H9 (cell line): ENCODE measurements around the gene TRPM4. TPM values are rescaled to one million over a fixed set of nuclear protein-coding genes. Genes with fewer than 3 reads are reported as not detected.

Source experiments
- DNase-seq: peaks from one replicate; pipeline ENCODE4 v3.0.0-alpha.2; 2017
- H2AFZ ChIP-seq: one replicate; pipeline ENCODE4 v1.6.1; 2013; ENCODE audit warnings: mild to moderate bottlenecking, low read length, control low read depth, moderate library complexity
- H2AK5ac ChIP-seq: 2 replicates; pipeline ENCODE4 v1.6.1; 2013; ENCODE audit warnings: low read length, control low read depth, mixed read lengths; ENCODE audit not compliant: insufficient read length
- H2BK120ac ChIP-seq: one replicate; pipeline ENCODE4 v1.6.1; 2013; ENCODE audit warnings: low read depth, mild to moderate bottlenecking, low read length, control low read depth, inconsistent platforms; ENCODE audit not compliant: poor library complexity, severe bottlenecking
- H2BK12ac ChIP-seq: 2 replicates; pipeline ENCODE4 v1.6.1; 2013; ENCODE audit warnings: low read length, control low read depth, mixed read lengths, low read depth; ENCODE audit not compliant: insufficient read length
- H2BK15ac ChIP-seq: 2 replicates; pipeline ENCODE4 v1.6.1; 2013; ENCODE audit warnings: low read depth, low read length, control low read depth
- H2BK20ac ChIP-seq: one replicate; pipeline ENCODE4 v1.6.1; 2013; ENCODE audit warnings: low read depth, mild to moderate bottlenecking, low read length, control low read depth, inconsistent platforms; ENCODE audit not compliant: poor library complexity, severe bottlenecking
- H2BK5ac ChIP-seq: 2 replicates; pipeline ENCODE4 v1.6.1; 2013; ENCODE audit warnings: low read length, control low read depth, mixed read lengths; ENCODE audit not compliant: insufficient read length
- H3K14ac ChIP-seq: 2 replicates; pipeline ENCODE4 v1.6.1; 2013; ENCODE audit warnings: low read length, control low read depth; ENCODE audit not compliant: insufficient read depth
- H3K18ac ChIP-seq: 2 replicates; pipeline ENCODE4 v1.6.1; 2013; ENCODE audit warnings: low read depth, mild to moderate bottlenecking, mixed read lengths, low read length, control low read depth; ENCODE audit not compliant: insufficient read length
- H3K23ac ChIP-seq: 2 replicates; pipeline ENCODE4 v1.6.1; 2013; ENCODE audit warnings: low read length, control low read depth, mixed read lengths, low read depth; ENCODE audit not compliant: insufficient read length
- H3K23me2 ChIP-seq: 2 replicates; pipeline ENCODE4 v1.6.1; 2013; ENCODE audit warnings: low read depth, mild to moderate bottlenecking, mixed read lengths, low read length, control low read depth; ENCODE audit not compliant: insufficient read length, poor library complexity, severe bottlenecking
- H3K27ac ChIP-seq: 2 replicates; pipeline ENCODE4 v1.5.1; 2013; ENCODE audit warnings: low read length, control low read depth, mixed read lengths, low read depth; ENCODE audit not compliant: insufficient read length
- H3K27me3 ChIP-seq: 2 replicates; pipeline ENCODE4 v1.6.1; 2013; ENCODE audit warnings: low read length, control low read depth, inconsistent platforms; ENCODE audit not compliant: insufficient read depth
- H3K4ac ChIP-seq: 2 replicates; pipeline ENCODE4 v1.6.1; 2013; ENCODE audit warnings: low read depth, mild to moderate bottlenecking, control low read depth, inconsistent platforms, low read length, moderate library complexity
- H3K4me1 ChIP-seq: 2 replicates; pipeline ENCODE4 v1.6.1; 2013; ENCODE audit warnings: low read length, control low read depth, inconsistent platforms; ENCODE audit not compliant: insufficient read depth
- H3K4me2 ChIP-seq: 2 replicates; pipeline ENCODE4 v1.6.1; 2013; ENCODE audit warnings: low read length, control low read depth, mixed read lengths; ENCODE audit not compliant: insufficient read length, insufficient read depth
- H3K56ac ChIP-seq: 2 replicates; pipeline ENCODE4 v1.6.1; 2013; ENCODE audit warnings: low read depth, mild to moderate bottlenecking, mixed read lengths, low read length, control low read depth; ENCODE audit not compliant: insufficient read length
- H3K79me1 ChIP-seq: 2 replicates; pipeline ENCODE4 v1.6.1; 2013; ENCODE audit warnings: low read depth, mild to moderate bottlenecking, moderate library complexity, low read length, control low read depth, inconsistent platforms; ENCODE audit not compliant: insufficient read depth, poor library complexity, severe bottlenecking
- H3K79me2 ChIP-seq: 2 replicates; pipeline ENCODE4 v1.6.1; 2013; ENCODE audit warnings: low read length, control low read depth, inconsistent platforms; ENCODE audit not compliant: insufficient read depth
- H3K9ac ChIP-seq: 2 replicates; pipeline ENCODE4 v1.6.1; 2013; ENCODE audit warnings: low read length, control low read depth, mixed read lengths; ENCODE audit not compliant: insufficient read length; ENCODE audit errors: extremely low read depth
- H3K9me3 ChIP-seq: one replicate; pipeline ENCODE4 v1.6.1; 2013; ENCODE audit warnings: low read depth, low read length, inconsistent platforms; ENCODE audit not compliant: control insufficient read depth
- H3T11ph ChIP-seq: one replicate; pipeline ENCODE4 v1.6.1; 2013; ENCODE audit warnings: mild to moderate bottlenecking, low read length, control low read depth, inconsistent platforms
- H4K20me1 ChIP-seq: one replicate; pipeline ENCODE4 v1.6.1; 2013; ENCODE audit not compliant: control insufficient read depth, insufficient read length, insufficient read depth
- H4K5ac ChIP-seq: 2 replicates; pipeline ENCODE4 v1.6.1; 2013; ENCODE audit warnings: low read depth, mild to moderate bottlenecking, mixed read lengths, low read length, control low read depth; ENCODE audit not compliant: insufficient read length
- H4K8ac ChIP-seq: replicated peaks from 2 replicates; pipeline ENCODE4 v1.6.1; 2013; ENCODE audit warnings: low read length, control low read depth, mixed read lengths, low read depth; ENCODE audit not compliant: insufficient read length
- H4K91ac ChIP-seq: 2 replicates; pipeline ENCODE4 v1.6.1; 2013; ENCODE audit warnings: low read depth, mild to moderate bottlenecking, moderate library complexity, mixed read lengths, low read length, control low read depth; ENCODE audit not compliant: insufficient read length
- H3K27ac Mint-ChIP-seq, 3 experiments: 2 replicates in 2 of 3; 3 replicates in 1 of 3; pipeline ENCODE4 v1.8.0; 2020 to 2021; ENCODE audit warnings: mixed read lengths in 3 of 3, mild to moderate bottlenecking in 1 of 3, moderate library complexity in 1 of 3
- H3K27me3 Mint-ChIP-seq: 2 replicates; pipeline ENCODE4 v1.8.0; 2021; ENCODE audit warnings: low read depth, mild to moderate bottlenecking, moderate library complexity, mixed read lengths
- H3K36me3 Mint-ChIP-seq, 3 experiments: 2 replicates in 2 of 3; 3 replicates in 1 of 3; pipeline ENCODE4 v1.8.0; 2020 to 2021; ENCODE audit warnings: low read depth in 3 of 3, mixed read lengths in 3 of 3; ENCODE audit not compliant: insufficient read depth in 1 of 3
- H3K4me1 Mint-ChIP-seq, 2 experiments: 2 replicates each; pipeline ENCODE4 v1.8.0; 2020; ENCODE audit warnings: mixed read lengths in 2 of 2
- H3K4me3 Mint-ChIP-seq, 2 experiments: 2 replicates in 1 of 2; 3 replicates in 1 of 2; pipeline ENCODE4 v1.8.0; 2020 to 2021; ENCODE audit warnings: mild to moderate bottlenecking in 2 of 2, mixed read lengths in 2 of 2, moderate library complexity in 1 of 2
- H3K9me3 Mint-ChIP-seq, 2 experiments: 2 replicates in 1 of 2; 3 replicates in 1 of 2; pipeline ENCODE4 v1.8.0; 2020; ENCODE audit warnings: mild to moderate bottlenecking in 2 of 2, mixed read lengths in 2 of 2, moderate library complexity in 1 of 2
- CTCF ChIP-seq: fragments of 200-600 bp; sonication (generic); conservative IDR thresholded peaks from 3 replicates; pipeline ENCODE4 v1.8.0; 2021; ENCODE audit warnings: antibody characterized with exemption, mild to moderate bottlenecking
- whole genome bisulfite sequencing: extraction: QIAGEN DNeasy Blood & Tissue Kit; methylation state at CpG from one replicate; pipeline ENCODE4 v1.1.7; 2013; ENCODE audit warnings: missing lambda C conversion rate, low lambda C conversion rate, mixed read lengths; ENCODE audit not compliant: insufficient read length; ENCODE audit errors: extremely low coverage; 5-methylcytosine and 5-hydroxymethylcytosine counted together
- total RNA-seq: library from RNA; stranded (reverse); gene quantifications from 2 replicates; pipeline ENCODE4 v1.2.1, GENCODE V29; 2021

The TRPM4 gene
- total RNA-seq, 1 experiment from 2014 or later, result 6.9 TPM

GRCh38 chr19:49154279-49154678 lies 3.3 kb upstream of the TRPM4 start:
- no peaks in the 10 kb centered on the region; the same call in 1 of the 2 replicates for H3K27me3 ChIP-seq
- no peak overlapping the region for H3T11ph ChIP-seq
- H3K14ac ChIP-seq, result no peak overlapping the region
- H3K4me1 ChIP-seq, result peaks cover 7% of the 10 kb centered on the region; the same call in 1 of the 2 replicates
- TF ChIP-seq CTCF, result no peak
- H3K9ac ChIP-seq, result no peak overlapping the region
- no peak overlapping the region for H4K8ac ChIP-seq
- no peak overlapping the region for H3K4ac ChIP-seq
- Mint-ChIP-seq H3K27me3 (peaks cover 54% of the 10 kb centered on the region), H3K4me3 (no peak overlapping the region), H3K27ac (no peak overlapping the region), H3K4me1 (peaks cover 20 to 50% of the 10 kb centered on the region in 2 experiments), H3K9me3 (peaks cover 0 to 6% of the 10 kb centered on the region in 2 experiments; a peak in 3 of 5 replicates), H3K36me3 (peaks cover 0 to 10% (median 0%) of the 10 kb centered on the region in 3 experiments; a peak in 3 of 7 replicates)
- no peak overlapping the region for H2AK5ac ChIP-seq
- no peak overlapping the region for H3K56ac ChIP-seq
- no peaks in the 10 kb centered on the region for H3K79me2 ChIP-seq
- H2BK5ac ChIP-seq, result no peak overlapping the region
- H3K23ac ChIP-seq, result no peak overlapping the region
- no peak overlapping the region for H2BK20ac ChIP-seq
- no peaks in the 10 kb centered on the region for H3K9me3 ChIP-seq
- peaks cover 27% of the 10 kb centered on the region for H3K23me2 ChIP-seq
- H4K5ac ChIP-seq, result no peak overlapping the region
- no peak overlapping the region for H2AFZ ChIP-seq
- no peak overlapping the region for H2BK15ac ChIP-seq
- no peak overlapping the region for H2BK120ac ChIP-seq
- H2BK12ac ChIP-seq, result no peak overlapping the region
- no peak for DNase-seq
- H3K79me1 ChIP-seq, result no peaks in the 10 kb centered on the region
- no peak overlapping the region for H3K18ac ChIP-seq
- no peak overlapping the region for H4K91ac ChIP-seq
- no peaks in the 10 kb centered on the region for H4K20me1 ChIP-seq
- H3K27ac ChIP-seq, result no peak overlapping the region
- no peak overlapping the region for H3K4me2 ChIP-seq
- WGBS, result no CpG with 5 or more reads among the region's 6 CpGs
